ENCODE measurements around the gene ERCC3.

- TF ChIP-seq POLR2A (IDR thresholded peaks at IDR 0.05; ENCODE audit: insufficient read depth in 1 of 2, low read depth in 2 of 2, low read length in 2 of 2) = no peak
- no peak for TF ChIP-seq MIER2 (CRISPR knock-in tag; IDR thresholded peaks at IDR 0.05)
- TF ChIP-seq ATAD3A (CRISPR knock-in tag; IDR thresholded peaks at IDR 0.05) = no peak
- no peak for TF ChIP-seq GABPA (IDR thresholded peaks at IDR 0.05; ENCODE audit: low read depth, low read length)
- no peak for TF ChIP-seq GABPA (CRISPR knock-in tag; IDR thresholded peaks at IDR 0.05; ENCODE audit: low read depth)
- no peak for TF ChIP-seq HNRNPH1 (optimal IDR thresholded peaks at IDR 0.05; ENCODE audit: low read depth, low read length)
- no peak for TF ChIP-seq ZKSCAN1 (IDR thresholded peaks at IDR 0.05; ENCODE audit: low read length)
- TF ChIP-seq EZH2 (conservative IDR thresholded peaks at IDR 0.05; ENCODE audit: low read depth, low read length) = no peak
- no peak for TF ChIP-seq CTCF (CRISPR knock-in tag; IDR thresholded peaks at IDR 0.05)
- no peak for TF ChIP-seq ZFX (CRISPR knock-in tag; IDR thresholded peaks at IDR 0.05; ENCODE audit: low read depth)
- no peak for TF ChIP-seq GMEB1 (CRISPR knock-in tag; IDR thresholded peaks at IDR 0.05; ENCODE audit: borderline replicate concordance)
- TF ChIP-seq REST (IDR thresholded peaks at IDR 0.05; ENCODE audit: borderline replicate concordance in 1 of 2, low read depth in 1 of 2, low read length in 2 of 2) = no peak
- no peak for TF ChIP-seq MLX (CRISPR knock-in tag; IDR thresholded peaks at IDR 0.05)
- no peak for TF ChIP-seq DMAP1 (CRISPR knock-in tag; IDR thresholded peaks at IDR 0.05)
- TF ChIP-seq ZBTB4 (CRISPR knock-in tag; IDR thresholded peaks at IDR 0.05; ENCODE audit: borderline replicate concordance) = no peak
Measured at GRCh38 chr2:127343277-127343676, 49.3 kb upstream of the ERCC3 start.
